Measurements from ENCODE around the gene C6orf141.
A peak's percentile ranks its signal among the peaks of the same experiment; 100 is the strongest.

C6orf141 gene

GRCh38 chr6:49550492-49551077, at the start of gene C6orf141:
Gene C6orf141, plus strand, starts transcription at chr6:49550668. Its CDS starts 125 bp downstream, at chr6:49550793.
- no peak for DNase-seq (ENCODE audit: low spot score)

- DNase-seq (ENCODE audit: low spot score) = no peak
Observed at GRCh38 chr6:49504666-49505065, 45.8 kb upstream of the C6orf141 start.

GRCh38 chr6:49506569-49507111, 43.8 kb upstream of the C6orf141 start:
- no peak for DNase-seq (ENCODE audit: low spot score)

DNA sequence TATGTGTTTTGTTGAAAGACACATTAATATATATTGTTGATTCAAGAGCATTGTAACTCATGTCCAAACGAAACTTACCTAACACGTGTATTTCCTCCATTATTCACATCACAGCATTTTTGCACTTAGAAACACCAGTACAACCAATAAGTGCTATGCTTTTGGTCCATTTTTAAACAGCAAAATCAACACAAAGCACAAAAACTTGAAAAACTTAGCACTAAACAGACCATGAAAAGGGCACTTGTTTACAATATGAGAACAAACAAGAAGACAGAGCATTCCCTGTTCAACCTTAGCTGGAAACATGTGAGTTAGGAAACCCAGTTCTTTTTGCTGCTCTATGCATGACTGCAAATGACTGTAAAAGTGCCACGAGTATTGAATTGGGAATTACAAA, 41.1 kb upstream of the C6orf141 start:
- no peak for DNase-seq (ENCODE audit: low spot score)

DNA sequence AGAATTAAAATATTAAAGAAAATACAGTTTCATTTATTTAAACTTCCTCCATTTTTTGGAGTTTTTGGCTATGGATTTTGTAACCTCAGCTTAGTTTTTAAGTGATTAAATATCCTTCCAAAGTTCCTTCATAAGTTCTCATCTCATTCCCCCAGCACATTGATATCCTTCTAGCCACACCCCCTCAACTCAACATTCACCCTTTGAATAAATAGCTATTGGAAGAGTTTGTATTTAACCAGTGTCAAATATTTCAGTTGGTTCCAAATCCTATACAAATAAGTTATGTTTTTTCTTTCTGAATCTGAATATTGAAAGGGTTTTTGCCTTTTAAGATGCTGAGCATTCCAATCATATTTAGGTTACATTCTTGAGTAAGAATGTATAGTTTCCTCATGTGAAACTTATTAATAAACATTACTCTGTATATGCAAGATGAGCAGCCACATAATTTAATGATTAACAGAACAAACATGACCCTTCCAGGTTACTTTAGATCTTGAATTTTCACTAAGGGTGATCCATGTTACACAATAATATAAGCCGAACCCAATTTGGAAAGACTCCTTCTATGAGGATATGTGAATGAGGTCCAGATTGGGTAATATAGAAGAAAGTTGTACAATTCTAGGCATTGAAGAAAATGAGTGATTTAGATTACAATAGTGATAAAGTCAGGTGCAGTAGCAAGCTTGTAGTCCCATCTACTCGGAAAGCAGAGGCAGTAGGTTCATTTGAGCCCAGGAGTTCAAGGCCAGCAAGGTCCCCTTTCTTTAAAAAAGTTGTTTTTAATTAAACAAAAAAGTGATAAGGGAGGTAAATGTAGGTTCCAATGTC, 37.1 kb upstream of the C6orf141 start:
- no peak for DNase-seq (ENCODE audit: low spot score)

DNA sequence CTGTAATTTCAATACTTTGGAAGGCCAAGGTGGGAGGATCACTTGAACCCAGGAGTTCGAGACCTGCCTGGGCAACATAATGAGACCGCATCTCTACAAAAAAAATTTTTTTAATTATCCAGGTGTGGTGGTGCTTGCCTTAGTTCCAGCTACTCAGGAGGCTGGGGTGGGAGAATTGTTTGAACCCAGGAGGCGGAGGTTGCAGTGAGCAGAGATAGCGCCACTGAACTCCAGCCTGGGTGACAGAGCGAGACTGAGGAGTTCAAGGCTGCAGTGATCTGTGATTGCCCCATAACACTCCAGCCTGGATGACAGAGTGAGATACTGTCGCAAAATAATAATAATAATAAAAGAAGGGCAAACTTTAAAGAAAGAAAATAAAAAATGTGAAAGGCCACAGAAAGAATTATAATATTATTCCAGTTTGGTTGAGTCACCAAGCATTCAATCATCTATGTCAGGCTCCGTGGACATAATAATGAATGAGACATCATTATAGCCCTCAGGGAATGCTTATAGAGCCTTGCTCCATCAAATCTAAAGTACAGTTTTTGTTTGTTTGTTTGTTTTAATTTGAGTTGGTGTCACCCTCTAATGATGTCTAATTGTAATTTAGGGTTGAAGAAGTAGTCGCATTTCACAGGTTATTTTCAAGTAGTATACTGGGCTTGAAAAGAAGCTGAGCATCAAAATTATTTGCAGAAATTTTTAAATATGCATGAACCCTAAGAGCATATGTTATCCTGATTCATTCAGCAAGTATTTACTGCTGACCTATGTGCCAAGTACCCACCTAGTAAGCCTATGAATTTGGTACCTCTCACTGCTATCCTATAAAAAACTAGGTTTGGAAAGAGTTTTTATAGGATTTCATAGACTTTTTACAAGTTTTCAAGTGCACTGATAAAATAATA, 35.6 kb upstream of the C6orf141 start:
- no peak for DNase-seq (ENCODE audit: low spot score)

- DNase-seq (ENCODE audit: low spot score) = no peak
Observed at GRCh38 chr6:49515485-49516146, 34.9 kb upstream of the C6orf141 start.

GRCh38 chr6:49516147-49516505, 34.3 kb upstream of the C6orf141 start:
- no peak for DNase-seq (ENCODE audit: low spot score)

- no peak for DNase-seq (ENCODE audit: low spot score)
Observed at GRCh38 chr6:49517919-49518318, 32.5 kb upstream of the C6orf141 start.

DNA sequence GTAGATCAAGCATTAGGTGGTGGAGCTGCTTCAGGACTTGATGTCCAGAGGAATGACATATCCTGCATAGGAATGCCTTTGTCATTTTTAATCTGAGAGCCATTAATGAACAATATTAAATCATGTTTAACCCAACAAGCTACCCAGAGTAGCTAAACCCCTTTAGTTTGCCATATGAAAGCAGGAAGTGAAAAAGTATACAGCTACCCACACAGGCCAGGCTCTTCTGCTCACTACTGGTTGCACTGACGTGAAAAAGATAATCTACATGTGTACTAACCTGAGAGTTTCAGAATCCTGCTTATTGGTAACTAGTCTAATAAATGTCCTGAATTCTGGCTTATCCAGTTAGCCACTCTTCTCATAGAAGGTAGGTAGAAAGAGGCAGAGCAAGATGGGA, 30.8 kb upstream of the C6orf141 start:
- DNase-seq (ENCODE audit: low spot score) = no peak

DNA sequence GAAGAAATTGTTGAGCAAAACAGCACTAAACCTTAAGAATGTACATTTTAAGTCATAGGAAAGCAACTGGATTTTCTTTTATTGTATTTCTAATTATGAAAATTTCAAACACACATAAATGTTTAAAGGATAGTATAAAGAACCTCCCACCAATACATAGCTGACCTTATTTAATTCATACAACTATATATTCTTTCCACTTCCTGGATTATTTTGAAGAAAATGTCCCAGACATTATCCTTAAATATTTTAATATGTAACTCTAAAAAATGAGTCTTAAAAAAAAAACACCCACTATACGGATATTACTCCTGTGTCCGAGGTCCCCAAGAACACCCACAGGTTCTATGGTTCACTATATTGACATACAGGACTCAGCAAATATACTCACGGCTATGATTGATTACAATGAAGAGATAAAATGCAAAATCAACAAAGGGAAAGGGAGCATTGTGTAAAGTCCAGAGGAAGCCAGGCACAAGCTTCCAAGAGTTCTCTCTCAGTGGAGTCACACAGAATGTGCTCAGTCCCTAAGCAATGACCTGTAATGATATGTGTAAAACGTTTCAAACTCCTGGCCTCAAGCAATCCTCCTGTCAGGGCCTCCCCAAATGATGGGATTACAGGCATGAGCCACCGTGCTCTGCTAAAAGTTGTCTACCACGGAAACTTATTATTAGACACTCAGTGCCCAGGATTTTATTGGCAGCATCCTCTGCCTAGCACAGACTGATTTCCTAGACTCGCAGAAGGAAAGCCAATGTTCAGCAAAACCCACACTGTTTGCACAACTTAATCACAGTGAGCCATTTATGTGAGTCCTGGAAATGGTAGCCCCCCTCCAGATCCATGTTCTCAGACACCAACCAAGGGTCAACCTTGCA, 27.5 kb upstream of the C6orf141 start:
- no peak for DNase-seq (ENCODE audit: low spot score)

DNA sequence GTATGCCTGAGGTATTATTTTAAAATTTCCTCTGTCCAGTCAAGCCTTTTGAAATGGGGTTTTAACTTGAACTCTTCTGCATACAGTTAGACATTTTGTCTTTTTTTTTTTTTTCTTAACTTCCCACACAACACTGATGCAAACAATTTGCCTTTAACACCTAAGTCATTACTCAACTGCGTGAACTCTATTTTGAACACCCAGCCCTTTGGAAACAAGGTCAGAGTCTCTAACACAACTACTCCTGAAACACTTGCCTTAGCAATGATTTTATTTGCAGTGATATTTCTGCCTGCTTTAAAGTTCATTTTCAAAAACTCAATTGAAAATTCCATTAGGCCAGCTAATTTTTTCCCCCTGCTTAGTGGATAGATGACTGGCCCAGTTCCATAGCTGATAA, 26.6 kb upstream of the C6orf141 start:
- no peak for DNase-seq (ENCODE audit: low spot score)

DNA sequence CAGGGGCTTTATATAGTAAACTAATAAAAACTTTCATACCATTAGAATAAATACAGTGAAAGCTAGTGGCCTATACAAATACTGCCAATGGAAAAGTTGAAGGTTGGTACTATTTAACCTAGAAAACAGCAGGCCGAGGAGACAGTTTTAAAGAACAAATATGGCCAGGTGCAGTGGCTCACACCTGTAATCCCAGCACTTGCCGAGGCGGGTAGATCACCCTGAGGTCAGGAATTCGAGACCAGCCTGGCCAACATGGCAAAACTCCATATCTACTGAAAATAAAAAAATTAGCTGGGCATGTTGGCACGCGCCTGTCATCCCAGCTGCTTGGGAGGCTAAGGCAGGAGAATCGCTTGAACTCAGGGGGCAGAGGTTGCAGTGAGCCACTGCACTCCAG, 25.9 kb upstream of the C6orf141 start:
- DNase-seq (ENCODE audit: low spot score) = no peak

GRCh38 chr6:49526598-49526997, 23.9 kb upstream of the C6orf141 start:
- DNase-seq (ENCODE audit: low spot score) = no peak

DNA sequence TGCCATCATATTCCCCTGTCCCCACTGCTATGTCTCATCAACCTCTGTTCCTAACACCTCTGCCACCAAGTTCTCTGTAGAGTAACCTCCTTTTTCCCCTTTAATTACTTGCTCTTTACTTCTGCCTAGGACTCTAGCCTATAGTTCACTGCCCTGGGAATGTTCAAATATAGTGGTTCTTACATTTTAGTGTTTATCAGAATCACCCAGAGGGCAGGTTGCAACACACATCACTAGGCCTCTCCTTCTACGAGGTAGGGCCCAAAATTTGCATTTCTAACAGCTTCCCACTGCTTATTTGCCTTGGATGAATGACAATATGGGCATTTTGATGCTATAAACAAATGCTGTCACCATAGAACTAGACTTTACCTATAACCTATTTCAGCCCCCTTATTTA, 23.1 kb upstream of the C6orf141 start:
- DNase-seq (ENCODE audit: low spot score) = no peak

DNA sequence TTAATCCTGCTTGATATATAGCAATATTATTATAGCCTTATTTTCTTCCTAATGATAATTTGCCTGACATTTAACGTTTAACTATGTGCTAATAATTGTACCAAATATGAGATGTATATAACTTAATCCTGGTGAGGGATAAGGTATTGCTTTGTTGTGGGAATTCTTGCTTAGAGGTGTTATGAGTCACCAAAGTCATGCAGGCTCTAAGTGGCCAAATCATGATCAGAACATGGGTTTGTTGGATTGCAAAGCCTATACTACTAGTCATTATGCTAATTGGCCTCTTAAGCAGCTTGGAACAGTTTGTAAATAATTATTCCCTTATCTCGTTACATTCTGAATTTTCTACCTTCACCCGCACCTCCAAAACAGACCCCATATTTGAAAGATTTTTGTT, 21.9 kb upstream of the C6orf141 start:
- DNase-seq (ENCODE audit: low spot score) = no peak

DNA sequence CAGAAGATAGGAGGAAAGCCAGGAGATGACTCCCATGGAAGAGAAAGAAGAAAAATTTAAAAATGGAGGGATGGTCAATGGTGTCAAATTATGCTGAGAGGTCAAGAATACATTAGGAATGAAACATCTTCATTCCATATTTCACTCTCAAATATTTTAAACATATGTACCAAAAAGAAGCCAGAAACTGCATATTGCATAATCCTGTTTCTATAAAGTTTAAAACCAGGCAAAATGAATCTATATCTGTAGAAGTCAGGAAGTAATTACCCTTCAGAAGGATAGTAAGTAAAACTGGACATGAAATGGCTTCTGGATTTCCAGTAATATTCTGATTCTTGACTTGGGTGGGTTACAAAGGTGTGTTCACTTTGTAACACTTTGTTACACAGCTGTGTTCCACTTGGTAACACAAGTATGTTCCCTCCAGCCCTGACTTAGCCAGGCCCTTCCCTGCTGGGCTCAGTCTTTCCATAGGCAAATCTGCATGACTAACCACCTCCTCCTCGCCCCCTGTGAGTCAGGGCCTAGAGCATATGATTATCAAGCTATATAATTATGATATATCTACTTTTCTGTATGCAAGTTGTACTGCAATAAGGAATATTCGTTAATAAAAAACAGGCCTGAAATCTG, 20.2 kb upstream of the C6orf141 start:
- DNase-seq (ENCODE audit: low spot score) = no peak

- peak; percentile 52 for DNase-seq (ENCODE audit: low spot score)
Observed at GRCh38 chr6:49531774-49532569, 18.5 kb upstream of the C6orf141 start.

GRCh38 chr6:49535795-49536194, 14.7 kb upstream of the C6orf141 start:
- no peak for DNase-seq (ENCODE audit: low spot score)

GRCh38 chr6:49539102-49539501, 11.4 kb upstream of the C6orf141 start:
- DNase-seq (ENCODE audit: low spot score) = no peak
